Nephron (organoid): ENCODE data around the gene LIN7A.

Experiments used
- H3K27ac Mint-ChIP-seq, 3 experiments: 2 replicates each; pipeline ENCODE4 v1.8.0; 2020; ENCODE audit warnings: mixed read lengths in 3 of 3, mild to moderate bottlenecking in 2 of 3, moderate library complexity in 1 of 3
- H3K27me3 Mint-ChIP-seq: 2 replicates; pipeline ENCODE4 v1.8.0; 2021; ENCODE audit warnings: low read depth, mild to moderate bottlenecking, moderate library complexity, mixed read lengths
- H3K36me3 Mint-ChIP-seq: 2 replicates; pipeline ENCODE4 v1.8.0; 2020; ENCODE audit warnings: low read depth, mixed read lengths
- H3K4me1 Mint-ChIP-seq: 2 replicates; pipeline ENCODE4 v1.8.0; 2020; ENCODE audit warnings: mixed read lengths
- H3K4me3 Mint-ChIP-seq, 3 experiments: 2 replicates each; pipeline ENCODE4 v1.8.0; 2020; ENCODE audit warnings: mild to moderate bottlenecking in 3 of 3, mixed read lengths in 3 of 3, moderate library complexity in 2 of 3
- H3K9me3 Mint-ChIP-seq: 2 replicates; pipeline ENCODE4 v1.8.0; 2020; ENCODE audit warnings: mixed read lengths
- CTCF ChIP-seq, 3 experiments: fragments of 200-600 bp; sonication (generic); IDR thresholded peaks; one replicate each; pipeline ENCODE4 v1.5.0; 2021; ENCODE audit warnings: antibody characterized with exemption in 3 of 3; ENCODE audit not compliant: unreplicated experiment in 3 of 3

LIN7A gene

GRCh38 chr12:80781313-80781712 is 156.4 kb downstream of the LIN7A start:
- Mint-ChIP-seq H3K27me3 (no peaks in the 10 kb centered on the region), H3K4me3 (no peak overlapping the region), H3K36me3 (no peaks in the 10 kb centered on the region), H3K4me1 (no peaks in the 10 kb centered on the region), H3K27ac (no peak overlapping the region), H3K9me3 (peaks cover 18% of the 10 kb centered on the region)
- no peak for TF ChIP-seq CTCF (IDR thresholded peaks at IDR 0.05; ENCODE audit: unreplicated experiment in 3 of 3)

GRCh38 chr12:80780746-80781145 is 157.0 kb downstream of the LIN7A start:
- H3K4me1 Mint-ChIP-seq, result no peaks in the 10 kb centered on the region
- H3K36me3 Mint-ChIP-seq, result no peaks in the 10 kb centered on the region
- H3K4me3 Mint-ChIP-seq, result no peak overlapping the region
- H3K9me3 Mint-ChIP-seq, result peaks cover 23% of the 10 kb centered on the region
- TF ChIP-seq CTCF (IDR thresholded peaks at IDR 0.05; ENCODE audit: unreplicated experiment in 3 of 3), result no peak
- no peak overlapping the region for H3K27ac Mint-ChIP-seq
- no peaks in the 10 kb centered on the region for H3K27me3 Mint-ChIP-seq

- no peak for TF ChIP-seq CTCF (IDR thresholded peaks at IDR 0.05; ENCODE audit: unreplicated experiment in 3 of 3)
- H3K27me3 Mint-ChIP-seq, result no peaks in the 10 kb centered on the region
- peak overlapping the region; percentile 9 to 70 (median 18) for H3K27ac Mint-ChIP-seq
- no peak overlapping the region for H3K4me3 Mint-ChIP-seq
- H3K9me3 Mint-ChIP-seq, result peaks cover 29% of the 10 kb centered on the region
- H3K36me3 Mint-ChIP-seq, result no peaks in the 10 kb centered on the region
- no peaks in the 10 kb centered on the region for H3K4me1 Mint-ChIP-seq
These were observed 159.7 kb downstream of the LIN7A start for GRCh38 chr12:80778005-80778541.

GRCh38 chr12:80777587-80777986 is 160.1 kb downstream of the LIN7A start:
- Mint-ChIP-seq H3K4me1 (no peaks in the 10 kb centered on the region), H3K27me3 (no peaks in the 10 kb centered on the region), H3K27ac (peak overlapping the region in 2 of 3 experiments; percentile 18 to 70), H3K9me3 (peaks cover 29% of the 10 kb centered on the region), H3K36me3 (no peaks in the 10 kb centered on the region), H3K4me3 (no peak overlapping the region)
- TF ChIP-seq CTCF (IDR thresholded peaks at IDR 0.05; ENCODE audit: unreplicated experiment in 3 of 3), result no peak

GRCh38 chr12:80776706-80777105 is 161.0 kb downstream of the LIN7A start:
- Mint-ChIP-seq H3K27me3 (no peaks in the 10 kb centered on the region), H3K4me3 (no peak overlapping the region), H3K9me3 (peaks cover 29% of the 10 kb centered on the region), H3K36me3 (no peaks in the 10 kb centered on the region), H3K27ac (no peak overlapping the region), H3K4me1 (no peaks in the 10 kb centered on the region)
- no peak for TF ChIP-seq CTCF (IDR thresholded peaks at IDR 0.05; ENCODE audit: unreplicated experiment in 3 of 3)

- no peak for TF ChIP-seq CTCF (IDR thresholded peaks at IDR 0.05; ENCODE audit: unreplicated experiment in 3 of 3)
- no peak overlapping the region for H3K4me3 Mint-ChIP-seq
- no peaks in the 10 kb centered on the region for H3K27me3 Mint-ChIP-seq
- peaks cover 13% of the 10 kb centered on the region for H3K9me3 Mint-ChIP-seq
- H3K4me1 Mint-ChIP-seq, result no peaks in the 10 kb centered on the region
- H3K27ac Mint-ChIP-seq, result no peak overlapping the region
- no peaks in the 10 kb centered on the region for H3K36me3 Mint-ChIP-seq
These were observed 166.8 kb downstream of the LIN7A start for GRCh38 chr12:80770958-80771357.
